Cardiac fibroblast (primary cell): ENCODE results near the gene CHD9.

Experiments used
- DNase-seq, 2 donors: peaks; one replicate each; pipeline versions ENCODE4 v3.0.0 to v3.0.0-alpha.2; 2010; ENCODE audit warnings: low read depth in 2 of 2
- H3K4me3 ChIP-seq, 2 donors: replicated peaks in 1 of 2; 1 replicate in 1 of 2; 2 replicates in 1 of 2; pipeline ENCODE4 v1.5.1; 2011; ENCODE audit warnings: low read depth in 2 of 2, low read length in 2 of 2, mild to moderate bottlenecking in 2 of 2, moderate library complexity in 1 of 2
- TF ChIP-seq, protein P1 (sequence below): IDR thresholded peaks from one replicate; pipeline ENCODE4 v1.5.1; 2011; ENCODE audit warnings: low read depth, mild to moderate bottlenecking, low read length, inconsistent platforms

Gene CHD9

DNA sequence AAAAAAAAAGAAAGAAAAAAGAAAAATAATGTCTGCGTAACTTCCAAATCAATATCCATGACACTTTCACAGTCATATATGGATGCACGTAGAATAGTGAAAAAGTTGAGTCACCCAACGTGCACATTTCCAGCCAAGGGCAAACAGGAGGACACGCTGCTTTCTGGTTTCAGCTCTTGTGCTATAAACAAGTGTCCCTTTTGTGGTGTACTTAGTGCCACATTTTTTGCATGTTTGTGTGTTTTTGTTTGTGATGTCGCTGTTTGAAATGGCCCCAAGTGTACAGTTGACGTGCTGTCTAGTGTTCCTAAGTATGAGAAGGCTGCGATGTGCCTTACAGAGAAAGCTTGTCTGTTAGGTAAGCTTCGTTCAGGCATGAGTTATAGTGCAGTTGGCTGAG, 2.9 kb downstream of the CHD9 start:
- no peak for DNase-seq
- TF ChIP-seq, protein P1, sequence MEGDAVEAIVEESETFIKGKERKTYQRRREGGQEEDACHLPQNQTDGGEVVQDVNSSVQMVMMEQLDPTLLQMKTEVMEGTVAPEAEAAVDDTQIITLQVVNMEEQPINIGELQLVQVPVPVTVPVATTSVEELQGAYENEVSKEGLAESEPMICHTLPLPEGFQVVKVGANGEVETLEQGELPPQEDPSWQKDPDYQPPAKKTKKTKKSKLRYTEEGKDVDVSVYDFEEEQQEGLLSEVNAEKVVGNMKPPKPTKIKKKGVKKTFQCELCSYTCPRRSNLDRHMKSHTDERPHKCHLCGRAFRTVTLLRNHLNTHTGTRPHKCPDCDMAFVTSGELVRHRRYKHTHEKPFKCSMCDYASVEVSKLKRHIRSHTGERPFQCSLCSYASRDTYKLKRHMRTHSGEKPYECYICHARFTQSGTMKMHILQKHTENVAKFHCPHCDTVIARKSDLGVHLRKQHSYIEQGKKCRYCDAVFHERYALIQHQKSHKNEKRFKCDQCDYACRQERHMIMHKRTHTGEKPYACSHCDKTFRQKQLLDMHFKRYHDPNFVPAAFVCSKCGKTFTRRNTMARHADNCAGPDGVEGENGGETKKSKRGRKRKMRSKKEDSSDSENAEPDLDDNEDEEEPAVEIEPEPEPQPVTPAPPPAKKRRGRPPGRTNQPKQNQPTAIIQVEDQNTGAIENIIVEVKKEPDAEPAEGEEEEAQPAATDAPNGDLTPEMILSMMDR = no peak
- H3K4me3 ChIP-seq = no peak overlapping the region

DNA sequence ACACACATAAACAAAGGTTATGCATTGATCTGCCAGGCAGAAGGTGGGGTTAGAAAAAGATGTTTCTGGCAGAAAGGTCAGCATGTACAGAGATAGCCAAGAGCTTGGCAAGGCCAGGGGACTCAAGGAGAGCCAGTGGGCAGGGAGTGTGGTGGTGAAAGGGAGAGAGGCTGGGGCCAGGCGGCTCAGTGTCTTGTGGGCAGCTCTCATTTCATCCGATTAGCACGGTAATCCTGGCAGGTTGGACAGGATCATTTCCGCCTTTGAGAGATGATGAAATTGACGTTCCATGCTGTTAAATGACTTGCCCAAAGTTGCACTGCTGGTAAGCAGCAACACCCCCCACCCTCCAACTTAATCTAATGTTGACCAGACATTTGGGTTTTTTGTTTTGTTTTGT, 3.6 kb downstream of the CHD9 start:
- no peak for DNase-seq
- TF ChIP-seq, protein P1 = no peak
- no peak overlapping the region for H3K4me3 ChIP-seq

DNA sequence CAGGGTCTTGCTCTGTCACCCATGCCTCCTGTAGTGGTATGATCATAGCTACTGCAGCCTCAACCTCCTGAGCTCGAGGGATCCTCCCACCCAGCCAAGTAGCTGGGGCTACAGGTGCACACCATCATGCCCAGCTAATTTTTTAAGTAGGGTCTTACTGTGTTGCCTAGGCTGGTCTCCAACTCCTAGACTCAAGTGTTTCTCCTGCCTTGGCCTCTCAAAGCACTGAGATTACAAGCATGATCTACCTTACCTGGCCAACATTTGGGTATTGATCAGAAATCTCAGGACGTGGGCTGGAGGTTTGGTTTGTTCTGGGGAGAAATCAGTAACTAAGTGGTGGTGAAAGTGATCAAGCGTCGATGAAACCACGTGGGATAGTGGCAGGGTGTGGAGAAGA, 4.1 kb downstream of the CHD9 start:
- TF ChIP-seq, protein P1 = no peak
- H3K4me3 ChIP-seq = no peak overlapping the region
- DNase-seq = no peak

DNA sequence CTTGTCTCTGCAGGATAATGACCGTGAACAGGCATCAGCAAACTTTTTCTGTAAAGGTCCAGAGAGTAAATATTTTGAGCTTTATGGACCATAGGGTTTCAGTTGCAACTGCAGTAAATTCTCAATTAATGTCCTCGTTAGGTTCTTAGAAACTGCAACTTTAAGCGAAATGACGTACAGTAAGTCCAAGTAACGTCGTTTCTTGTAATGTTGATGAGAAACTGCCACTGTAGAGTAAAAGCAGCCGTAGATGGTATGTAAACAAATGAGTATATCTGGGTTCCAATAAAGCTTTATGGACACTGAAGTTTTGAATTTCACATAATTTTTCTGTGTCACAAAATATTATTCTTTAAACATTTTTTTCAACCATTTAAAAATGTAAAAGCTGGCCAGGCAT, 4.9 kb downstream of the CHD9 start:
- TF ChIP-seq, protein P1 = no peak
- H3K4me3 ChIP-seq = no peak overlapping the region
- no peak for DNase-seq

DNA sequence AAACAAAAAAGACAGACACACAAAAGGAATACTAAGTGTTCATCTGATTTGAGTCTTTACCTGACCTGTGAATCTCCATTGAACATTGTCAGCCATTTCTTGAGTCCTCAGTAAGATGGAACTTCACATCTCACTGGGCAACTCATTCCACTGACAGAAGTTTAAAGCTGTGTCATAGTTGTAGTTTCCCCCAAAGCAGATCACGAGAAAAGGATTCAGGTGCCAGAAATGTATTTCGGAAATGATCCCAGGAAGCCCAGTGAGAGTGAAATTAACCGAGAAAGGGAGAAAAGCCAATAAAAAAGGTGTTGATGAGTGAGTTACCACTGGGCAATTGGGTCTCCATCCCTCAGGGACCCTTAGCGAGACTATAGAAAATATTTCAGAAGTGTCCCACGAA, 6.5 kb downstream of the CHD9 start:
- TF ChIP-seq, protein P1 = no peak
- DNase-seq = no peak
- no peak overlapping the region for H3K4me3 ChIP-seq

DNA sequence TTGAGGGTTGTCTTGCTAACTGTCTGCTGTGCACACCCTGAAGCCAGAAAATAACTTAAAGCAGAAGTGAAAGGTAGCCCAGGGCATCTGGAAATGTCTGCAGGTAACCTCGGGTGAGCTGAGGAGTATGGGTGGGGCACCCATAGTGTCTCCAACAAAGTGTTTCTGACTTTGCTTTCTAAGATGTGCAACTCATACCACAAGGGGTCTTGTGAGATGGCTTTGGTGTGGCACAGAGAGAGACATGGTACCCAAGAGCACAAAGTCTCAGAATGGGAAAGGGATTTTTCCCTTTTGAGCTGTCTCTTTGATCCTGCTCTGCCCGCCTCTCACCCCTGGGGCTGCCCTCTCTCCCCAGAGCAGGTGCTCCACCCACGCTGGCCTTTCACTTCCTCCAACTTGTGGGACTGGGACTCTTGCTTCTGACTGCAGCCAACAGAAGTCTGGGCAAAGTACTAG, 6.9 kb downstream of the CHD9 start:
- TF ChIP-seq, protein P1 = no peak
- no peak for DNase-seq
- no peak overlapping the region for H3K4me3 ChIP-seq

DNA sequence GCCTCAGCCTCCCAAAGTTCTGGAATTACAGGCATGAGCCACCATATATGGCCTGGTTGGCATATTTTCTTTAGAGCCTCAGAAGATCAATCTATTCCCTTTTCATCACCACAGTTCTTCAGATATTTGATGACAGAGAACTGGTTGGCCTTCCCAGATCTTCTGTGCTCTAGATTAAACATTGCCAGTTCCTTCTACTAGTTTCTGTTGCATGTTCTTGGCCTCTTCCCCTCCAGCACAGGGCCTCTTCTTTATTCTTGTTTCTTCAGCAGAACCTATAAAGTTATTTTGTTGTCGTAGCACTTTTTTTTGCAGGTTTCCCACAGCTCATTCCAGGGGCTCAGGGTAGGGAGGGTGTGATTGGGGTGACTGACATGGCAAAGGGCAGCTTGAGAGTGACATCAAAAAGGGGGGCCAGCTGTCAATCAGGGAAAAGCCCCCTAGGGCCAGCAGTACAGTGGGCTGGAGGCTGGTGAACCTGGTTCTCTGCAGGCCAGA, 9.3 kb downstream of the CHD9 start:
- TF ChIP-seq, protein P1 = no peak
- no peak overlapping the region for H3K4me3 ChIP-seq
- DNase-seq = no peak
